NCI-H2196 (cell line): Measurements from ENCODE around the gene SHMT1.
"Not testable (repeated sequence)": the region's sequence is repeated elsewhere in the genome, so short reads cannot be mapped to it uniquely, and the experiment has no call there.

Source experiments
- DNase-seq: peaks from one replicate; lab custom pipeline; 2025; ENCODE audit not compliant: unreplicated experiment; lab: John Stamatoyannopoulos, UW

The SHMT1 gene

DNA sequence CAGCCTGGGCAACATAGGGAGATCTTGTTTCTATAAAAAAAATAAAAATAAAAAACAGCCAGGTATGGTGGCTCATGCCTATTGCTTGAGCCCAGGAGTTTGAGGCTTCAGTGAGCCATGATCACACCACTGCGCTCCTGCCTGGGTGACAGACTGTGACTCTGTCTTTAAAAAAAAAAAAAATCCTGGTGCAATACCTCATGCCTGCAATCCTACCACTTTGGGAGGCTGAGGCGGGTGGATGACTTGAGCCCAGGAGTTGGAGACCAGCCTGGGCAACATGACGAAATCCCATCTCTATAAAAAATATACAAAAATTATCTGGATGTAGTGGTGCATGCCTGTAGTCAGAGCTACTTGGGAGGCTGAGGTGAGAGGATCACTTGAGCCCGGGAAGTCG is 15.3 kb upstream of the SHMT1 start:
- not testable (repeated sequence) for DNase-seq

DNA sequence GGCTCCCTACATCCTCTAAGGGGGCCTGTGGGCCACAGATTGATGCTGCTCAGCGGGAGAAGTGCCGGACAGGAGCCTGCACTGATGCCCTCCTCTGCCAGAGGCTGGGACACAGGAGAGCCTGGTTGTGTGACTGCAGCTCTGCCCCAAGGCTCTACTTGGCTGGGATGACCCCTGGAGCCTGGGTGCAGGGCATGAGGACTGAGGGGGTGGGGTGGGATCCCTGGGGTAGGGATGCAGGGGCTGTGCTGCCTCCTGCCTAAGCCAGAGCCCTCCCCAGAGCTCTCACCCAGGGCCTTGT is 14.8 kb upstream of the SHMT1 start:
- no peak for DNase-seq

DNA sequence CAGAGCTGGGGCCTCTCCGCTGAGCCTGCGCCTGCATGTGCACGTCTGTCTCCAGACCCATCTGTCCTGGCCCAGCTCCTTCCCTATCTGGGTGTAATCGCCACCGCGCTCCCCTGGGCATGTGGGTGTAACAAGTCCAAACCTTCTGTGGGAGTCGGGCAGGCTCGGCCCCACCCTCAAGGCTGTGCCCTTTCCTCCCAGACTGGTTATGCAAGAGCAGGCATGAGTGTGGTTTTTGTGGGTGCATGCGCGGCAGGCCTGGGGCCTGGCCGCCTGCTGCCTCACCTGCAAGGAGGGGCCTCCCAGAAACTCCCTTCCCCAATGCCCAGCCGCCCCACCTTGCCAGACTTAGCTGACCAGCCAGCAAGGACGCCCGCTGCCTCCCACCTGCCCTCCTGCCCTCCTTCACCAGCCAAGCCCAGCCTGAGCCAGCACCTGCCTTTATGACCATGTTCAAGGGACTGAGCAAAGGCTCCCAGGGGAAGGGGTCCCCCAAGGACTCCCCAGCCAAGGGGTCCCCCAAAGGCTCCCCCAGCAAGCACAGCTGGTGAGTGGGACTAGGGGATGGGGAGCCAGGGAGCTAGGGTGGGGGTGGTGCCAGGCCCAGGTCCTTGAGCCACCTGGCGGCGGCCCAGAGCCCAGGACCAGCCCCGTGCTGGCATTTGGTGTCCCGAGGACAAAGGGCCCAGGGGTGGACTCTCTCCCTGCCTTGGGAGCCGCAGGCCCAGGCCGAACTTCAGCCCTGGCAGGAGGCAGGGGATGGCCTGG is 14.3 kb upstream of the SHMT1 start, which contains the start of gene EVPLL:
Gene EVPLL (plus strand): TSS at position 342 of the 768 bp plus-strand sequence. CDS start 3,160 bp downstream, outside the sequence.
- DNase-seq = no peak

DNA sequence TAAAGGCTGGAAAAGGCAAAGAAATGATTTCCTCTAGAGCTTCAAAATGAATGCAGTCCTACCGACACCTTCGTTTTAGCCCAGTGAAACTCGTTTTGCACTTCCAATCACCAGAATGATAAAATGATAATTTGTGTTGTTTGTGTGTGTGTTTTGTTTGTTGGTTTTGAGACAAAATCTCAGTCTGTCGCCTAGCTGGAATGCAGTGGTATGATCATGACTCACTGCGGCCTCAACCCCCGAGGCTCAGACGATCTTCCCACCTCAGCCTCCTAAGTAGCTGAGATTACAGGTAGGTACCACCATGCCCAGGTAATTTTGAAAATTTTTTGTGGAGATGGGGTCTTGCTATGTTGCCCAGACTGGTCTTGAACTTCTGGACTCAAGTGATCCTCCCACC is 10.9 kb upstream of the SHMT1 start:
- DNase-seq = no peak

DNA sequence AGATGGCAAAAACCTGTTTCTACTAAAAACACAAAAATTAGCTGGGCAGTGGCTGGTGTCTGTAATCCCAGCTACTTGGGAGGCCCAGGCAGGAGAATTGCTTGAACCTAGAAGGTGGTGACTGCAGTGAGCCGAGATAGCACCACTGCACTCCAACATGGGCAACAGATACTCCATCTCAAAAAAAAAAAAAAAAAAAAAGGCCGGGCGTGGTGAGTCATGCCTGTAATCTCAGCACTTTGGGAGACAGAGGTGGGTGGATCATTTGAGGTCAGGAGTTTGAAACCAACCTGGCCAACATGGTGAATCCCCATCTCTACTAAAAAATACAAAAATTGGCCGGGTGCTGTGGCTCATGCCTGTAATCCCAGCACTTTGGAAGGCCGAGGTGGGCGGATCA is 9.8 kb upstream of the SHMT1 start:
- DNase-seq = not testable (repeated sequence)

DNA sequence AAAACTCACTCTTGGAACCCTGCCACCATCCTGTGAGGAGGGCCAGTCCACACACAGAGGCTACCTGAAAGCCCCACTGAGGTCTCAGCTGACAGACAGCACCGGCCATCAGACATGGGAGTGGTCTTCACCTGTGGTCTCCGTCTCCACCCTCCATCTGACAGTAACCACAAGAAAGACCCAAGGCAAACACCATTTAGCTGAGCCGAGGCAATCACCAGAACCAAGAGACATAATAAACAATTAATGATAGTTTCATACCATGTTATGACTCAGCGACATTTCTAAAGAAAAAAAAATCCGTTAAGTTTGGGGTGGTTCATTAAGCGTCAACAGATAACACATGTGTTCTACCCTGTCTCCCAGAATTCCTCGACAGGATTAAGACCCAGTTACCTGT is 8.1 kb upstream of the SHMT1 start:
- DNase-seq = no peak

DNA sequence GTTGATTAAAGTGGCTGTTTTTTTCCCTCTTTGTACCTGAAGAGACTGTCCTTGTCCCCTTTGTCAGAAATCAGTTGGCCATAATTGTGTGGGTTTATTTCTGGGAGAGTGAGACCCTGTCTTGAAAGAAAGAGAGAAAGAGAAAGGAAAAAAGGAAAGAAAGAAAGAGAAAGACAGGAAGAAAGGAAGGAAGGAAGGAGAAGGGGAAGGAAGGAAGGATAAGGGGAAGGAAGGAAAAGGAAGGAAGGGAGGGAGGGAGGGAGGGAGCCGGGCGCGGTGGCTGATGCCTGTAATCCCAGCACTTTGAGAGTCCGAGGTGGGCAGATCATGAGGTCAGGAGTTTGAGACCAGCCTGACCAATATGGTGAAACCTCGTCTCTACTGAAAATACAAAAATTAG is 7.4 kb upstream of the SHMT1 start:
- DNase-seq = no peak

DNA sequence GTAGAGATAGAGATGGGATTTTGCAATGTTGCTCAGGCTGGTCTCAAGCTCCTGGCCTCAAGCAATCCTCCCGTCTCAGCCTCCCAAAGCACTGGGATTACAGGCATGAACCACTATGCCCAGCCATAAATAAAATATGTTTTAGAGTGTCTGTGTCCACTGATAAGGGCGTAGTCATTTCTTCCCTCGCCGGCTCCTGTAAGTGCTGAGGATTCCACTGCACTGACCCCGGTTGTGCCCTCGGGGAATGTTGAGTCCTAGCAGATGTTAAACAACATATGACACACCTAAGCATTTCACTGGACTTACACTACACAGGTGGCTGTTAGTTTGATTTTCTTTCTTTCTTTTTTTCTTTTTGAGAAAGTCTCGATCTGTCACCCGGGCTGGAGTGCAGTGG is 5.6 kb upstream of the SHMT1 start:
- DNase-seq = no peak

DNA sequence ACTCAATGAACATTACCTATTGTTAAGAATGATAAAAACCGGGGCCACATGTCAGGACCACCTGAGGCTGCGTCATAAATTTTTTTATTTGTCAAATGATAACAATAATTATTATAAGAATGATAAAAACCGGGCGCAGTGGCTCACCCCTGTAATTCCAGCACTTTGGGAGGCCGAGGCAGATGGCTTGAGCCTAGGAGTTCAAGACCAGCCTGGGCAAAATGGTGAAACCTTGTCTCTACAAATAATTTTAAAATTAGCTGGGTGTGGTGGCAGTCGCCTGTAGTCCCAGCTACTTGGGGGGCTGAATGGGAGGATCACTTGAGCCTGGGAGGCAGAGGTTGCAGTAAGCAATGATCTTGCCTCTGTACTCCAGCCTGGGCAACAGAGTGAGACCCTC is 816 bp upstream of the SHMT1 start:
- no peak for DNase-seq

DNA sequence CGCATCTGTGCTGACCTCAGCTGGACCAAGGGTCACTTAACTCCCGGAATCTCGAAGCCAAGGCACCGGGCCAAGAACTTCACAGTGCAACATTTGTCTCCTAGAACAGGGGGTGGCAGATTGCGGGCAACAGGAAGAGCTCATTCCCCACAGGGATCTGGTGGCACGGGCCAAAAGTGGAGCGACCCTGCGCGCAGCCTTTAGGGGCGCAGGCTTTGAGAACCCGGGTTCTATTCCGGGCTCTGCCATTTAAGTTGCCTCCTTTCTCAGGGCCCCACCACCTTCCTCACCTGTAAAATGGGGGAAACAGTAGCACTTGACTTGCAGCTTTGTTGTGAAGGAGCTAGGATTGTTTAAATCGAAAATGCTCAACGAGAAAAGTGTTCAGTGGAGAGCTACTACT is 651 bp downstream of the SHMT1 start:
- peak; percentile 41 for DNase-seq

DNA sequence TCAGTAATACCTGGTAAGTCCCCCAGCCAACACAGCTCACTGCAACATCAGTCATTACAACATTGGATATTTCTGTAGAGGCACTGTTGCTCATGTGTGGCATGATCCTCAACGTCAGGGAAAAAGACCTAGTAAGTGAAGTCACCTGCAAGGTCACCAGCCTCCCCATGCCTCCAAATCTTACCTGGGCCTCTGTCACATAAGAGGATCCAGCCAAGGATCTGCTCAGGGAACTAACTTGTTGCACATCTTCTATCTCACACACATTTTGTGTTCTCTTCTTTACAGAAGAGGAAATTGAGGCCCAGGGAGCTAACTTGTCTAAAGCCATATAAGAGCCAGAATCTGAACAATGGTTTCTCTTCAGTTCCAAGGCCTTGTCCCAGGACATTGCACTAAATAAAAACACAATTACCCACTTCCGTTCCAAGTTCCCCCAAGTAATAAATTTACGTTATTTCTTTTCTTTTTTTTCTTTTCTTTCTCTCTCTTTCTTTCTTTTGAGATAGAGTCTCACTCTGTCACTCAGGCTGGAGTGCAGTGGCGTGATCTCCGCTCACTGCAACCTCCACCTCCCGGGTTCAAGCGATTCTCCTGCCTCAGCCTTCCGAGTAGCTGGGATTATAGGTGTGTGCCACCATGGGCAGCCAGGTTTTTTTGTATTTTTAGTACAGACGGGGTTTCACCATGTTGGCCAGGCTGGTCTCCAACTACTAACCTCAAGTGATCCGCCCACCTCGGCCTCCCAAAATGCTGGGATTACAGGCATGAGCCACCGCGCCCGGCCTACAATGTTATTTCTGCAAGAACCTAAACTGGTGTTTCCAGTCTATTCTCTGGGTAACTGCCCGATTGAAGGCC is 1.3 kb downstream of the SHMT1 start:
- no peak for DNase-seq

DNA sequence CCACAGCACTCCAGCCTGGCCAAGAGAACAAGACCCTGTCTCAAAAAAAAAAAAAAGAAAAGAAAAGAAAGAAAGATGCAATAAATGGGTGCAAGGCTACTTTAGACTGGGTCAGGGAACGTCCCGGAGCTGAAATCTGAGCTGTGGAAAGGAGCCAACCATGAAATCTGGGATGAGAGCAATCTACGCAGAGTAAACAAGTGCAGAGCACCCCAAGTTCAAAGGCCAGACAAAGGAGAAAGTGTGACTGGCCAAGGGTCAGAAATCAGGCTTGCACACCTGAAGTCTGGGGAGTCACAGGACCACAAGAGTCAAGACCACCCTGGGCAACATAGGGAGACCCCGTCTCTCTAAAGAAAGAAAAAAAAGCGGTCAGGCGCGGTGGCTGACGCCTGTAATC is 2.8 kb downstream of the SHMT1 start:
- no peak for DNase-seq

DNA sequence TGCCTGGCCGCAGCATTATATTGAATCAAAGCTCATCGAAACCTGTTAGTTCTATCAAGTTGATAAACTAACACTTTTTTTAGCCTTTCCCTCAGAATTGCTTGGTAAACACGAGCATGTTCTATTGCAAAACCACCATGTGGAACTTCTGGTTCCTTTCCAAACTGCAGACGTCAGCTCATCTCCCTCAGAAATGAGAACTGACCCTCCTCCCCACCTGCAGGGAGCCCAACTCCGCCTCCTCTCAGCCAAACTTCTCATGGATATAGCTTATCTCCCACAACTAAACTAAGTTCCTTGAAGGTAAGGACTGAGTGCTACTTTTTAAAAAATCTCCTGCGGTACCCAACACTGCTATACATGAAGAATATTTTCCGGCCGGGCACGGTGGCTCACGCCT is 6.7 kb downstream of the SHMT1 start:
- no peak for DNase-seq

DNA sequence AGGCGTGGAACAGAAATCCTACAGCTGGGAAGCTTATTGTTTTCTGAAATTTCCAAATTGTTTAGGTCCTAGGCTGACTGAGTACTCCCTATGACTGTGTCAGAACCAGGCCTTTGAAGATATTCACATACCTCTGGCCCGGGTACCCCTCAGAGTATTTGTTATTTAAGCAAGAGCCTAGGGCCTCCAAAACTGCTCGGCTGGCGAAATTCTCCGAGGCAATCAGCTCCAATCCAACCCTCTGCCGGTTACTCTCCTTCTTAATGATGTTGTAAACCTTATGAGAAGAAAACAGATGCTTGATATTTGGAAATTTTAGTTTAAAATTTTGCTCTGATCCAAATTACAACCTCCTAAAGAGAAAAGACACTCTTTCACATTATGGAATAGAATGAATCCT is 9.8 kb downstream of the SHMT1 start:
- no peak for DNase-seq

DNA sequence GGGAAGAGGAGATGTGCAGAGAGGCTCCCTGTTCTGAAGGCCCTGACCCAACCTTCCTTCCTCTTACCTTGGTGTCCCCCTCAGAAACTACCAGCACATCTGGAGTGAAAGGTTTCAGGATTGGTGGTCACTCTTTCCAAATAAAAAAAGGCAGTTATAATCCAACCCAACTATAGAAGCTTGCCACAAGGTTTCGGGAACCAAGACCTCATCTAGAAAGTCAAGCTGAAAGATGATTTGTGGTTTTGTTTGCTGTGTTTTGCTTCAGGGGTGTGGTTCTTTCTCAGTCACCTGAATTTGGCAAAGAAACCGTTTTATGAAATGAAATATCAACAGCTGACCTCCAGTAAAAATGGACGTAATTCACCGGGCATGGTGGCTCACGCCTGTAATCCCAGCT is 19.3 kb downstream of the SHMT1 start:
- no peak for DNase-seq

DNA sequence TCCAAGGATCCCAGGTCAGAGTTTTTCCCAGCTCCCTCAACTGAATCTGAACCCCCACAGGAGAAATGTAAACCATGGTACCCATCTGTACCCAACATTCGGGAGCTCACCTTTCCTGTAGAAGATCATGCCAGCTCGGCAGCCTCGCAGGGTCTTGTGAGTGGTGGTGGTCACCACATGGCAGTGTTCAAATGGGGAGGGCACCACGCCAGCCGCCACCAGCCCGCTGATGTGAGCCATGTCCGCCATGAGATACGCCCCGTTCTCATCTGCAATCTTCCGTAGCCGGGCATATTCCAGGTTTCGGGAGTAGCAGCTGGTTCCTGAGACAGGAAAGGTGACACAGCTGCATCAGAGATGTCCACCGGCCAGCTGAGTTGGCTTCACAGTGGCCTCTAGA is 23.4 kb downstream of the SHMT1 start:
- DNase-seq = no peak

DNA sequence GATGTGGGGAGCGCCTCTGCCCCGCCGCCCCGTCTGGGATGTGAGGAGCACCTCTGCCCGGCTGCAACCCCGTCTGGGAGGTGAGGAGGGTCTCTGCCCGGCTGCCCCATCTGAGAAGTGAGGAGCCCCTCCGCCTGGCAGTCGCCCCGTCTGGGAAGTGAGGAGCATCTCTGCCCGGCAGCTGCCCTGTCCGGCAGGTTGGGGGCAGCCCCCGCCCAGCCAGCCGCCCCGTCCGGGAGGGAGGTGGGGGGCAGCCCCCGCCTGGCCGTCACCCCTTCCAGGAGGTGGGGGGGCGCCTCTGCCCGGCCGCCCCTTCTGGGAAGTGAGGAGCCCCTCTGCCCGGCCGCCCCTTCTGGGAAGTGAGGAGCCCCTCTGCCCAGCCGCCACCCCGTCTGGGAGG is 25.2 kb downstream of the SHMT1 start:
- DNase-seq = not testable (repeated sequence)

DNA sequence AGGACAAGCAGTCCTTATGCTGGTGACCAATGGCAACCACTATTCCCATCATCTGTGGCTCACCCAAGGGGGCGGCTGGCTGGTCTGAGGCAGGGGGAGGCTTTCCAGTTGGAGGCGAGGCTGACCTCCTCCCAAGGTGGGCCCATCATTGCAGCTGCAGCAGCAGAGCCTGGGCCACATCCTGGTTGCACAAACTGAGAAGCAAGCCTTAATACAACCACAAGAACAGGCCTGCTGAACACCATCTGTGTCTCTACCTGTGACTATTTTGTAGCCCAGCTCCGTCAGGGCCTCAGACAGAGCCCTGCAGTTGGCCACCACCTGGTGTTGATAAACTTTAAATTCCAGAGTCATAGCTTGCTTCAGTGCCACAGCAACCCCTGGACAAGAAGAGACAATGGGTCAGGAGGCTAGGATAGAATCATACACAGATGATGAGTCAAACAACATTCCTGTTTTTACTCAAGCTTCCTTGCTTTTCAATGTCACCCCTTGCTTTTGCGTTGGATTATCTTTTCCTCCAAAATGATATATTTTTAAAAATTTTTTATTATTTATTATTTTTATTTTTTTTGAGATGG is 30.4 kb downstream of the SHMT1 start:
- no peak for DNase-seq

DNA sequence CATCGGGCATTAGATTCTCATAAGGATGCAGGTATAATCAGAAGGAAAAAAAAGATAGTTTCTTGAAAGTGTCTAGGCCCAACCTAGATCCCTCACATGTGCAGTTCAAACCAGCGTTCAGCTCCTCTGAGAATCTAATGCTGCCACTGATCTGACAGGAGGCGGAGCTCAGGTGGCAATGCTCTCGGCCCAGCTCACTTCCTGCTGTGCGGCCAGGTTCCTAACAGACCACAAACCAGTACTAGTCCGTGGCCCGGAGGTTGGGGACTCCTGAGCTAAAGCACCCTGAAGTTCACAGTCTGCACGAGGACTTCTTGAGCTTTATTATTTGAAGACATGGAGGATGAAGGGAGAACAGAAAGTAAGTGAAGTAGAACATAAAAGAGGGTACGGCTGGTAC is 31.5 kb downstream of the SHMT1 start:
- no peak for DNase-seq

DNA sequence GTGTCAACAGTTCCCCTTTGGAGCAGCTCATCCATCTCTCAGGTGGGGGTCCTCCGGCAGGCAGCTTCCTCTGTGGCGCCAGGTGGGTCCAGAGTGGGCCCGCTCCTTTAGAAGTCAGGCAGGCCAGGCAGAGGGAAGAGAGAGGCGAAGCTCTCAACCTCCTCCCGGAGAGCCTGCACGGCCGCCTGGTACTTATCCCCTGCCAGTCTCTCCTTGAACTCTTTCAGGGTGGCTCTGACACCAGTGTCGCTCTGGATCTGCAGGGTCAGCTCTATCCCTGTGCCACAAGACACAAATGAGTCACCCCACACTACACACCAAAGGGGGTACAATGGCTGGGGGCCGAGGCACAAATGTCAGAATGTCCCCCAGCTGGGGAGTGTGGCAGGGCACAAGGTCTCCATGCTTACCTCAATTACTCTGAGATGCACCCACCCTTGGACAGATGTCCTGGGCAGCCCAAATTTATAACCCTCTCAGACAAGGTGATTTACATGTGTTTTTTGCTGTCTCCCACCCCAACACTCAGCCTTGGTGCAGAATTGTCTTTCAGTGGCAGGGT is 34.6 kb downstream of the SHMT1 start:
- DNase-seq = no peak

DNA sequence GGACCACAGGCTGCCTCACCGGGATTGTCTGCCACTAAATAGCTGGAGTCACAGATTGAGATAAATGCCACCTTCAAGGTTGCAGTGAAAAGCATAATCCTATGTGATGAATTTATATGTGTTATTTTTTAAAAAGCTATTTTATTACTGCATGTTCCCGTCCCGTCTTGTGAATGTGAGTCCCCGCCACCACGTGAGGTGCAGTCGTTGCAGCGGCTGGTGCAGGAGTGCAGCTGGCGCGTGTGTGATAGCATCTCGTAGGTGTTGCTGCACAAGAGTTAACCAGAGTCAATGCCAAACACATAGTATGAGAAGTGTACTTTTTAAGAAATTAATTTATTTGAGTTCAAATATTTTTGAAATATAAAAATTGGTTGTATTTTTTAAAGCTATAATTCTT is 35.8 kb downstream of the SHMT1 start:
- DNase-seq = no peak

DNA sequence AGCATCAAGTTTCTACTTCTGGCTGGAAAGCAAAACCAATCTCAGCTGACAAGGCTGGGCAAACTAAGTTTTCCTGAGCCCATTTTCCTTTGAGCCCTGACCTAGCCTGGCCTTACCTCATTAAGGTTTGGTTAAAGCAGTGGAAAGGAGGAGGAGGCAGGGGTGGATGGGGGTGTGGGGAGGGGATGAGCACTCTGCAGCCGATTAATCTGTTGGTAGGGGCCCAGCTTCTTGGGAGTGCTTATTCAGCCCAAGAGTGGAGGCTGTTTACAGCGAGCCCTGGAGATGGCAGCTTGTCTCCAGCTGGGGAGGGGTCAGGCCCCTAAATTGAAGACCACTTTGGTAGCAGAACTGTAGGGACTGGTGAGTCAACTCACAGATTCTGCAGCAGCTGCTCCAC is 36.3 kb downstream of the SHMT1 start:
- DNase-seq = no peak
